Stimulated activated CD8-positive, alpha-beta memory T cell treated with anti-CD3 and anti-CD28 coated beads, Interleukin-12 subunit alpha, Interleukin-12 subunit beta, amount 100 ng/mL, for 1 hour (primary cell): ENCODE results near the gene PRX.
"Not testable (repeated sequence)": the region's sequence is repeated elsewhere in the genome, so short reads cannot be mapped to it uniquely, and the experiment has no call there.

ENCODE experiments used
- DNase-seq: peaks from one replicate; pipeline ENCODE4 v3.0.0-alpha.2; 2020; ENCODE audit warnings: low read depth

The PRX gene

GRCh38 chr19:40392123-40392522 is 21.1 kb downstream of the PRX start:
- DNase-seq, result no peak

DNA sequence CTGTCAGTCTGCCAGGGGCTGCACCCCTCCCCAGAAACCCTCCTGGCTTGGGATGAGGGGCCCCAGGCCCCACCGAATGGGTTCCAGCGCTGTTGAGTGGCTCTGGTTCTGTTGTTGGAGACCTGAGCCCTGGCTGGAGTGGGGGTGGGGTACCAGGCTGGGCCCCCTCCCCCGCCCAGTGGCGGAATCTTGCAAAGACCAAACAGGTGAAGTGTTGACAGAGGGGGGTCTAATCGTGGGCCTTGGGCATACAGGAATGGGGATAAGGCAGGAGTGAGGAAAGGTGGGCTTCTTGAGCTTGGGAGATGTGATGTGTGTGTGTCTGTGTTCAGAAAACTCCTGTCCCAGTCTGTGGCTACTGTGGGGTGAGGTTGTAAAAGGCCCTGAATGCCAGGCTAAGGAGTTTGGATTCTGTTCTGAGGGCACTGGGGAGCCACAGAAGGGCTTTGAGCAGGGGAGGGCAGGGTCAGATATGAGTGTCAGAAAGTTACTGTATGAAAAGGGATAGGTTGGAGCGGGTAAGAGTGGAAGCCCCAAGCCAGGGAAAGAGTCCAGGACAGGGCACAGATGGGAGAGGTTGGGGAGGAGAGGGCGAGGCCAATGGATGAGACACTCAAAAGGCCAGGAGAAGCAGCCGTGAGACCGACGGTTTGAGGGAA is 23.0 kb downstream of the PRX start, which contains the start of gene HIPK4:
Gene HIPK4 (minus strand): TSS at position 98 of the 659 bp plus-strand sequence. CDS start 279 bp downstream, outside the sequence.
- no peak for DNase-seq

- no peak for DNase-seq
Measured at GRCh38 chr19:40389404-40390083, 23.6 kb downstream of the PRX start.

GRCh38 chr19:40388481-40388880 is 24.7 kb downstream of the PRX start:
- DNase-seq, result no peak

GRCh38 chr19:40387155-40387554 is 26.0 kb downstream of the PRX start:
- DNase-seq, result no peak

- no peak for DNase-seq
Measured at GRCh38 chr19:40383668-40384248, 29.4 kb downstream of the PRX start.

DNA sequence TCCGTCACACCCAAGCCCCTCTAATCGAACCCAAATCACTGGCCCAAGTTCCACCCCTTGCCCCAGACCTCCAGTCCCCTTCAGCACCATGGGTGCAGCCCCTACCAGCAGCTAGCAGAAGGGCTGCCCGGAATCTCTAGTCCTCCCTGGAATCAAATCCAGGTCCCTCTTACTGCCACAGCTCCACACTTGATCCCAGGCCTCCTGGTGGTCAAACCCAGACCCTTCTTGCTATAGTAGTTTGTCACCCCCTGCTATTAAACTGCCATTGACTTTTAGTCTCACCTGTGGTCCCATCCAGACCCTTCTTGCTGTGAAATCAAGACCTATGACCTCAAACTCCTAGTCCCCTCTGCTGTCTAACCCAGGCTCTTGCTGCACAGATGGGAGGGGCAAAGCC is 31.9 kb downstream of the PRX start:
- no peak for DNase-seq

GRCh38 chr19:40380199-40381037 is 32.8 kb downstream of the PRX start:
- no peak for DNase-seq

GRCh38 chr19:40379446-40380198 is 33.6 kb downstream of the PRX start:
- DNase-seq, result no peak

DNA sequence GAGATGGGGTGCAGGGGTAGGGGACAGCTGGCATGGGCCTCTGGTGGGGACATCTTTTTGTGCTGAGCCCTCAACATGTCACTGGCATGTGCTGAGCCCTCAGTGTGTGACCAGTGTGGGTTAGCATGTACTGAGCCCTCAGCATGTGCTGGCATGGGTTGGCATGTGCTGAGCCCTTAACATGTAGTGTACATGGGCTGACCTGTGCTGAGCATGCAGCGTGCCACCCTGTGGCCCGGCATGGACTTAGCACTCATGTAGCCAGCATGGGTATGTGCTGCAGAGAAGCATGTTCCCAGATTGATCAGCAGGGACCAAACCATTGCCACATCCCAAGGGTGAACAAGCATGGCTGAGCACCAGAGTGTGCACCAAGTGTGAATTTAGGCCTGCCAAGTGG is 34.7 kb downstream of the PRX start:
- no peak for DNase-seq

DNA sequence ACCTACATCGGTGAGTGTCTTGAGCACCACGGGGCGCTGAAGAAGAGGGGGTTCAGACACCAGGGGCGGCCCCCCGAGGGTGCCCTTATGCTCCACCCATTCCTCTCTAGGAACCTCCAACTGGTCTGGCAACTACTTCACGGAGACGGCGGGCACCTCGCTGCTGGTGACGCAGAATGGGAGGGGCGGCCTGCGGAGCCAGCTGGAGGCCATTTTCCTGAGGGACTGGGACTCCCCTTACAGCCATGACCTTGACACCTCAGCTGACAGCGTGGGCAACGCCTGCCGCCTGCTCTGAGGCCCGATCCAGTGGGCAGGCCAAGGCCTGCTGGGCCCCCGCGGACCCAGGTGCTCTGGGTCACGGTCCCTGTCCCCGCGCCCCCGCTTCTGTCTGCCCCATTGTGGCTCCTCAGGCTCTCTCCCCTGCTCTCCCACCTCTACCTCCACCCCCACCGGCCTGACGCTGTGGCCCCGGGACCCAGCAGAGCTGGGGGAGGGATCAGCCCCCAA is 35.2 kb downstream of the PRX start:
- no peak for DNase-seq

GRCh38 chr19:40376286-40376862 is 36.8 kb downstream of the PRX start:
- DNase-seq, result no peak

- no peak for DNase-seq
Measured at GRCh38 chr19:40374084-40374483, 39.1 kb downstream of the PRX start.

- no peak for DNase-seq
Measured at GRCh38 chr19:40371802-40372122, 41.4 kb downstream of the PRX start.

- no peak for DNase-seq
Measured at GRCh38 chr19:40370997-40371801, 42.0 kb downstream of the PRX start.

DNA sequence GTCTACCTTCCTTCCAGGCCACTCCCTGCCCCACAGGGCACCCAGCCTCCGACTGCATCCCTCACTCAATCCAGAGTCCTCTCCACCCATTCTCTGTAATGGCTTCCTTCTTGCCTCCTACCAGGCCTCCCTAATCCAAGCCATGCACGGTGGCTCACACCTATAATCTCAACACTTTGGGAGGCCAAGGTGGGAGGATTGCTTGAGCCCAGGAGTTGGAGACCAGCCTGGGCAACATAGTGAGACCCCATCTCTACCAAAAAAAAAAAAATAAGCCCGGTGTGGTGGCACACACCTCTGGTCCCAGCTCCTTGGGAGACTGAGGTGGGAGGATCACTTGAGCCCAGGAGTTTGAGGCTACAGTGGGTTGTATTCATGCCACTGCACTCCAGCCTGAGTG is 42.9 kb downstream of the PRX start:
- DNase-seq, result not testable (repeated sequence)

DNA sequence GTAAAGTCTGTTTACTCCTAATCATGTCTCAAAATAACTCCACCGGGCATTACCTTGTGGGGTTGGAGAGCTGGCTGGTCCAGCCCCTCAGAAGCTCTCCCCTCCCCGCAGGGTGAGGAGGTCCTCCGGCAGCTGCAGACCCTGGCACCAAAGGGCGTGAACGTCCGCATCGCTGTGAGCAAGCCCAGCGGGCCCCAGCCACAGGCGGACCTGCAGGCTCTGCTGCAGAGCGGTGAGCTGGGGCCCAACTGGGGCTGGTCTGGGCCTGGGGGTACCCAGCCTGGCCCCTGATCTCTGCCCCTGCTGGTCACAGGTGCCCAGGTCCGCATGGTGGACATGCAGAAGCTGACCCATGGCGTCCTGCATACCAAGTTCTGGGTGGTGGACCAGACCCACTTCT is 43.4 kb downstream of the PRX start:
- DNase-seq, result no peak

GRCh38 chr19:40367577-40368434 is 45.4 kb downstream of the PRX start:
- DNase-seq, result no peak
